H1 (cell line): Measurements from ENCODE around the gene CXorf49. TPM values are rescaled to one million over a fixed set of nuclear protein-coding genes. Genes with fewer than 3 reads are reported as not detected.
"Not testable (repeated sequence)": the region's sequence is repeated elsewhere in the genome, so short reads cannot be mapped to it uniquely, and the experiment has no call there.

Source experiments
- CTCF ChIA-PET: fragments of 300-600 bp; sonication (Branson Sonifier 250); formaldehyde crosslinking; loops from one replicate; lab custom pipeline; 2021; ENCODE audit not compliant: partially characterized antibody; lab: Charles Lee
- POLR2A ChIA-PET: fragments of 300-600 bp; sonication (Branson Sonifier 250); formaldehyde crosslinking; loops from one replicate; lab custom pipeline; 2021; ENCODE audit warnings: inconsistent platforms; ENCODE audit not compliant: partially characterized antibody; lab: Charles Lee
- DNase-seq, 2 experiments: peaks; one replicate each; pipeline versions ENCODE4 v3.0.0 to v3.0.0-alpha.2; 2010 to 2022; ENCODE audit warnings: low spot score in 2 of 2, low read depth in 1 of 2, mixed read lengths in 1 of 2
- FAIRE-seq: peaks from 2 replicates; lab custom pipeline; 2011; peaks lifted over from hg19 to GRCh38; lab: Jason Lieb, UNC
- H2AFZ ChIP-seq: 2 replicates; pipeline ENCODE4 v1.8.1; 2012; ENCODE audit warnings: low read length, inconsistent platforms
- H2AK5ac ChIP-seq: 2 replicates; pipeline ENCODE4 v1.6.1; 2013; ENCODE audit warnings: low read depth, low read length
- H2BK120ac ChIP-seq: replicated peaks from 2 replicates; pipeline ENCODE3; 2013; ENCODE audit warnings: low read depth, low read length, inconsistent platforms
- H2BK12ac ChIP-seq: 2 replicates; pipeline ENCODE4 v1.6.1; 2013; ENCODE audit warnings: low read depth, low read length
- H2BK15ac ChIP-seq: 2 replicates; pipeline ENCODE4 v1.6.1; 2013; ENCODE audit warnings: low read length
- H2BK20ac ChIP-seq: 2 replicates; pipeline ENCODE4 v1.6.1; 2013; ENCODE audit warnings: low read length
- H2BK5ac ChIP-seq: 2 replicates; pipeline ENCODE4 v1.6.1; 2013; ENCODE audit warnings: low read depth, low read length
- H3K14ac ChIP-seq: 2 replicates; pipeline ENCODE4 v1.6.1; 2013; ENCODE audit warnings: inconsistent platforms; ENCODE audit not compliant: insufficient read length
- H3K18ac ChIP-seq: 2 replicates; pipeline ENCODE4 v1.6.1; 2013; ENCODE audit warnings: low read length; ENCODE audit errors: extremely low read depth
- H3K23ac ChIP-seq: 2 replicates; pipeline ENCODE4 v1.6.1; 2013; ENCODE audit warnings: inconsistent platforms; ENCODE audit not compliant: insufficient read length
- H3K23me2 ChIP-seq: 2 replicates; pipeline ENCODE4 v1.6.1; 2013; ENCODE audit warnings: low read depth, low read length
- H3K27ac ChIP-seq: 2 replicates; pipeline ENCODE4 v1.6.1; 2011; ENCODE audit warnings: low read depth, low read length, inconsistent platforms
- H3K27me3 ChIP-seq, 4 experiments: replicated peaks in 1 of 4; 1 replicate in 1 of 4; 2 replicates in 3 of 4; pipeline versions ENCODE4 v1.6.1 to v1.8.1; 2011 to 2013; ENCODE audit warnings: low read length in 3 of 4, mild to moderate bottlenecking in 3 of 4, inconsistent platforms in 2 of 4, mixed read lengths in 2 of 4, moderate library complexity in 1 of 4; ENCODE audit not compliant: control insufficient read depth in 3 of 4, insufficient read depth in 3 of 4; ENCODE audit errors: extremely low read depth in 1 of 4
- H3K36me3 ChIP-seq, 4 experiments: 2 replicates each; pipeline versions ENCODE4 v1.6.1 to v1.8.1; 2011 to 2013; ENCODE audit warnings: mild to moderate bottlenecking in 4 of 4, low read length in 3 of 4, moderate library complexity in 2 of 4, control low read depth in 1 of 4, inconsistent platforms in 1 of 4; ENCODE audit not compliant: insufficient read depth in 4 of 4, control insufficient read depth in 2 of 4
- H3K4ac ChIP-seq: replicated peaks from 2 replicates; pipeline ENCODE3; 2013; ENCODE audit warnings: low read length, low read depth, mixed read lengths, inconsistent platforms; ENCODE audit not compliant: insufficient read length
- H3K4me1 ChIP-seq, 4 experiments: replicated peaks in 1 of 4; 1 replicate in 1 of 4; 2 replicates in 3 of 4; pipeline versions ENCODE4 v1.6.1 to v1.8.1; 2011 to 2013; ENCODE audit warnings: low read length in 3 of 4, inconsistent platforms in 2 of 4, mixed read lengths in 1 of 4; ENCODE audit not compliant: insufficient read depth in 4 of 4, control insufficient read depth in 3 of 4
- H3K4me2 ChIP-seq, 2 experiments: 2 replicates each; pipeline versions ENCODE4 v1.6.1 to v1.8.1; 2011 to 2013; ENCODE audit warnings: low read depth in 2 of 2, low read length in 2 of 2, control low read depth in 1 of 2, inconsistent platforms in 1 of 2, mild to moderate bottlenecking in 1 of 2; ENCODE audit not compliant: insufficient read depth in 1 of 2
- H3K4me3 ChIP-seq, 4 experiments: fragments of 200-600, 300-600 bp in 1 of 4; sonication (generic), shearing (Covaris generic), sonication (Bioruptor Twin) in 1 of 4; 2 replicates each; pipeline versions ENCODE4 v1.5.1 to v1.8.1; 2011 to 2016; ENCODE audit warnings: low read length in 4 of 4, low read depth in 3 of 4, control low read depth in 2 of 4, inconsistent platforms in 2 of 4, mild to moderate bottlenecking in 2 of 4, mixed read lengths in 1 of 4, moderate library complexity in 1 of 4; ENCODE audit not compliant: insufficient read depth in 2 of 4; ENCODE audit errors: extremely low read depth in 1 of 4
- H3K56ac ChIP-seq: replicated peaks from 2 replicates; pipeline ENCODE3; 2013; ENCODE audit warnings: low read depth, mild to moderate bottlenecking, mixed read lengths, low read length, inconsistent platforms; ENCODE audit not compliant: insufficient read length
- H3K79me1 ChIP-seq: 2 replicates; pipeline ENCODE4 v1.6.1; 2013; ENCODE audit warnings: low read depth, low read length, control low read depth
- H3K79me2 ChIP-seq, 2 experiments: 2 replicates each; pipeline versions ENCODE4 v1.6.1 to v1.8.1; 2012 to 2013; ENCODE audit warnings: low read length in 2 of 2, mild to moderate bottlenecking in 2 of 2, inconsistent platforms in 1 of 2; ENCODE audit not compliant: insufficient read depth in 2 of 2, control insufficient read depth in 1 of 2
- H3K9ac ChIP-seq, 4 experiments: replicated peaks in 1 of 4; 1 replicate in 1 of 4; 2 replicates in 3 of 4; pipeline versions ENCODE4 v1.6.1 to v1.8.1; 2011 to 2013; ENCODE audit warnings: low read depth in 3 of 4, low read length in 3 of 4, control low read depth in 2 of 4, mild to moderate bottlenecking in 2 of 4, moderate library complexity in 2 of 4, inconsistent platforms in 1 of 4; ENCODE audit errors: extremely low read depth in 1 of 4
- H3K9me3 ChIP-seq, 2 experiments: 2 replicates each; pipeline versions ENCODE4 v1.6.1 to v1.8.1; 2012 to 2013; ENCODE audit warnings: mild to moderate bottlenecking in 2 of 2, moderate library complexity in 2 of 2, control low read depth in 1 of 2, inconsistent platforms in 1 of 2, low read depth in 1 of 2, low read length in 1 of 2, mixed read lengths in 1 of 2; ENCODE audit not compliant: insufficient read depth in 2 of 2
- H4K20me1 ChIP-seq, 2 experiments: replicated peaks in 1 of 2; 2 replicates each; pipeline versions ENCODE3 to v1.8.1; 2011 to 2013; ENCODE audit warnings: inconsistent platforms in 2 of 2, low read length in 2 of 2, mild to moderate bottlenecking in 1 of 2; ENCODE audit not compliant: insufficient read depth in 2 of 2, control insufficient read depth in 1 of 2
- H4K5ac ChIP-seq: 2 replicates; pipeline ENCODE4 v1.6.1; 2013; ENCODE audit warnings: low read length, low read depth, mixed read lengths, inconsistent platforms; ENCODE audit not compliant: insufficient read length
- H4K8ac ChIP-seq: 2 replicates; pipeline ENCODE4 v1.8.0; 2013; ENCODE audit warnings: mild to moderate bottlenecking, moderate library complexity, low read length, inconsistent platforms; ENCODE audit not compliant: insufficient read depth; ENCODE audit errors: extremely low read depth
- H4K91ac ChIP-seq: replicated peaks from 2 replicates; pipeline ENCODE3; 2013; ENCODE audit warnings: low read length, mixed read lengths, inconsistent platforms; ENCODE audit not compliant: insufficient read length
- WGBS, 2 experiments: shearing (Covaris generic) in 1 of 2; methylation state at CpG; one replicate each; pipeline versions ENCODE4 v1.1.6 to v1.1.7; 2013 to 2015; ENCODE audit warnings: low lambda C conversion rate in 2 of 2, mixed read lengths in 2 of 2, inconsistent platforms in 1 of 2, low coverage in 1 of 2, missing lambda C conversion rate in 1 of 2; ENCODE audit not compliant: insufficient replicate concordance in 2 of 2, insufficient coverage in 1 of 2, insufficient read length in 1 of 2; ENCODE audit errors: extremely low coverage in 1 of 2, missing lambda C conversion rate in 1 of 2; 5-methylcytosine and 5-hydroxymethylcytosine counted together
- polyA plus RNA-seq, 7 experiments: library from polyadenylated mRNA; depleted of rRNA in 3 of 7; stranded (reverse) in 5 of 7; unstranded in 2 of 7; fragments of >200 nt in 5 of 7; fragments of 200-250 nt in 2 of 7; gene quantifications; 1 replicate in 5 of 7; 2 replicates in 1 of 7; 4 replicates in 1 of 7; pipeline versions ENCODE4 v1.2.1 to v1.2.3, GENCODE V29; 2011 to 2013; ENCODE audit warnings: missing spikeins in 2 of 7, mixed read lengths in 2 of 7
- total RNA-seq: library from RNA; stranded (reverse); fragmentation: NEBNext Ultra II Directional; extraction: Animal tissue kit (Norgen Biotek cat#: 25700); gene quantifications from 2 replicates; pipeline ENCODE4 v1.2.1, GENCODE V29; 2021

The CXorf49 gene
- total and polyA plus RNA-seq, 2 of the 8 experiments (the other 6 are each of a cell fraction or from before 2014, with no cell fraction given) = not detected

- H3K56ac ChIP-seq, H3K27ac ChIP-seq, H3K79me2 ChIP-seq, H2BK15ac ChIP-seq, H3K79me1 ChIP-seq, DNase-seq, H4K5ac ChIP-seq, H3K4ac ChIP-seq, H2BK120ac ChIP-seq, H3K27me3 ChIP-seq, H3K14ac ChIP-seq, H2AK5ac ChIP-seq, H3K9me3 ChIP-seq, H3K18ac ChIP-seq, H3K36me3 ChIP-seq, H2AFZ ChIP-seq, H4K8ac ChIP-seq, H2BK12ac ChIP-seq, H4K91ac ChIP-seq, H3K23ac ChIP-seq, H3K23me2 ChIP-seq, H2BK20ac ChIP-seq, H4K20me1 ChIP-seq, H3K4me3 ChIP-seq, H3K9ac ChIP-seq, H3K4me2 ChIP-seq, H3K4me1 ChIP-seq, FAIRE-seq, POLR2A ChIA-PET, H2BK5ac ChIP-seq, CTCF ChIA-PET: not testable (repeated sequence)
- WGBS, 2 experiments = no CpG with 5 or more reads among the region's 14 CpGs
Observed at GRCh38 chrX:71714064-71714463, 4.0 kb downstream of the CXorf49 start.

- H3K56ac ChIP-seq, H2AFZ ChIP-seq, H4K20me1 ChIP-seq, H3K4ac ChIP-seq, H3K18ac ChIP-seq, H4K8ac ChIP-seq, H3K4me1 ChIP-seq, H4K5ac ChIP-seq, DNase-seq, H3K36me3 ChIP-seq, H3K27me3 ChIP-seq, H2AK5ac ChIP-seq, H3K14ac ChIP-seq, H3K23me2 ChIP-seq, CTCF ChIA-PET, H3K9me3 ChIP-seq, H3K79me1 ChIP-seq, H3K4me3 ChIP-seq, H4K91ac ChIP-seq, H2BK12ac ChIP-seq, POLR2A ChIA-PET, H3K9ac ChIP-seq, H3K4me2 ChIP-seq, H3K27ac ChIP-seq, H2BK15ac ChIP-seq, H2BK20ac ChIP-seq, H2BK120ac ChIP-seq, H2BK5ac ChIP-seq, H3K23ac ChIP-seq, H3K79me2 ChIP-seq, FAIRE-seq: not testable (repeated sequence)
- WGBS, 2 experiments = no CpG with 5 or more reads among the region's 12 CpGs
Observed at GRCh38 chrX:71702853-71703252, 15.2 kb downstream of the CXorf49 start.
